Spleen (tissue), 7 donors: ENCODE results near the gene ELSPBP1.

Experiments used
- POLR2A ChIP-seq, 3 donors: fragments of 450-650 bp; IDR thresholded peaks; one replicate each; pipeline ENCODE4 v1.5.1; 2017; ENCODE audit warnings: antibody characterized with exemption in 3 of 3, mild to moderate bottlenecking in 1 of 3
- POLR2AphosphoS5 ChIP-seq, 3 donors: sonication (generic); formaldehyde crosslinking; IDR thresholded peaks; one replicate each; pipeline ENCODE4 v1.5.1; 2017; ENCODE audit warnings: antibody characterized with exemption in 3 of 3
- TF ChIP-seq, protein P1 (sequence below), 11 experiments: fragments of 200-600 bp in 7 of 11; fragments of 450-650 bp in 4 of 11; sonication (generic) in 4 of 11; IDR thresholded peaks in 8 of 11; conservative IDR thresholded peaks in 3 of 11; 1 replicate in 7 of 11; 2 replicates in 4 of 11; pipeline versions ENCODE4 v1.4.0 to v1.8.0; 2016 to 2021; ENCODE audit warnings: antibody characterized with exemption in 11 of 11, inconsistent platforms in 4 of 11, mild to moderate bottlenecking in 1 of 11
- donor health status: DM: no; HTN: no; CAD: no; lungs with moderate emphysema.
- donor health status: DM: no; HTN: no; CAD: no.
- donor health status: DM: no; HTN: no; CAD: no.

DNA sequence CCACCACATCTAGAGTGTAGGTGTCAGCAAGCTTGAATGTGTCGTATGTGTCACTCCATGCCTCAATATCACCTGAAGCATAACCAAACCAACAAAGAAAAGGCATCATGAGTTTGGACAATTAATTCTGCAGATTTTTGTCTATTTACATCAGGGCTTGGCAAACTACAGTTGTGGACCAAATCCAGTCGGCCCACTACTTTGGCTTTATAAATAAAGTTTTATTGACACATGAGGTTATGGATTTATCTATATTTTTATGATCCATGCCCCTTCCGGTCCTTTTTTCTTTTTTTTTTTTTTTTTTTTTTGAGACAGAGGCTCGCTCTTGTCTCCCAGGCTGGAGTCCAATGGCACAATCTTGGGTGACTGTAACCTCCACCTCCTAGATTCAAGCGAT lies 58.6 kb downstream of the ELSPBP1 start:
- TF ChIP-seq, protein P1, sequence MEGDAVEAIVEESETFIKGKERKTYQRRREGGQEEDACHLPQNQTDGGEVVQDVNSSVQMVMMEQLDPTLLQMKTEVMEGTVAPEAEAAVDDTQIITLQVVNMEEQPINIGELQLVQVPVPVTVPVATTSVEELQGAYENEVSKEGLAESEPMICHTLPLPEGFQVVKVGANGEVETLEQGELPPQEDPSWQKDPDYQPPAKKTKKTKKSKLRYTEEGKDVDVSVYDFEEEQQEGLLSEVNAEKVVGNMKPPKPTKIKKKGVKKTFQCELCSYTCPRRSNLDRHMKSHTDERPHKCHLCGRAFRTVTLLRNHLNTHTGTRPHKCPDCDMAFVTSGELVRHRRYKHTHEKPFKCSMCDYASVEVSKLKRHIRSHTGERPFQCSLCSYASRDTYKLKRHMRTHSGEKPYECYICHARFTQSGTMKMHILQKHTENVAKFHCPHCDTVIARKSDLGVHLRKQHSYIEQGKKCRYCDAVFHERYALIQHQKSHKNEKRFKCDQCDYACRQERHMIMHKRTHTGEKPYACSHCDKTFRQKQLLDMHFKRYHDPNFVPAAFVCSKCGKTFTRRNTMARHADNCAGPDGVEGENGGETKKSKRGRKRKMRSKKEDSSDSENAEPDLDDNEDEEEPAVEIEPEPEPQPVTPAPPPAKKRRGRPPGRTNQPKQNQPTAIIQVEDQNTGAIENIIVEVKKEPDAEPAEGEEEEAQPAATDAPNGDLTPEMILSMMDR (IDR thresholded peaks at IDR 0.05 in 8 of 11, conservative IDR thresholded peaks at IDR 0.05 in 3 of 11), result no peak
- TF ChIP-seq POLR2A (IDR thresholded peaks at IDR 0.05) (no peak), POLR2AphosphoS5 (IDR thresholded peaks at IDR 0.05) (no peak)
